Osteocyte (in vitro differentiated cells): ENCODE measurements around the gene GPR39. TPM values are rescaled to one million over a fixed set of nuclear protein-coding genes. Genes with fewer than 3 reads are reported as not detected.

ENCODE experiments used
- DNase-seq: peaks from one replicate; pipeline ENCODE4 v3.0.0; 2021; ENCODE audit warnings: mixed read lengths; ENCODE audit not compliant: unreplicated experiment; ENCODE audit errors: extremely low spot score
- H3K27ac Mint-ChIP-seq: one replicate; pipeline ENCODE4 v1.8.0; 2021; ENCODE audit warnings: mild to moderate bottlenecking, mixed read lengths; ENCODE audit not compliant: unreplicated experiment
- H3K27me3 Mint-ChIP-seq: one replicate; pipeline ENCODE4 v1.8.0; 2021; ENCODE audit warnings: mixed read lengths; ENCODE audit not compliant: unreplicated experiment
- H3K36me3 Mint-ChIP-seq: one replicate; pipeline ENCODE4 v1.8.0; 2021; ENCODE audit warnings: mixed read lengths; ENCODE audit not compliant: unreplicated experiment
- H3K4me1 Mint-ChIP-seq: one replicate; pipeline ENCODE4 v1.8.0; 2021; ENCODE audit warnings: mixed read lengths; ENCODE audit not compliant: unreplicated experiment
- H3K4me3 Mint-ChIP-seq: one replicate; pipeline ENCODE4 v1.8.0; 2021; ENCODE audit warnings: mild to moderate bottlenecking, moderate library complexity, mixed read lengths; ENCODE audit not compliant: unreplicated experiment
- H3K9me3 Mint-ChIP-seq: one replicate; pipeline ENCODE4 v1.8.0; 2021; ENCODE audit warnings: mixed read lengths; ENCODE audit not compliant: unreplicated experiment
- CTCF ChIP-seq: fragments of 200-600 bp; sonication (generic); IDR thresholded peaks from 2 replicates; pipeline ENCODE4 v1.5.0; 2021; ENCODE audit warnings: antibody characterized with exemption, mild to moderate bottlenecking, moderate library complexity
- total RNA-seq: library from RNA; stranded (reverse); gene quantifications from 2 replicates; pipeline ENCODE4 v1.2.1, GENCODE V29; 2021

Gene GPR39
- total RNA-seq, 1 donor from 2014 or later = 0.21 TPM

DNA sequence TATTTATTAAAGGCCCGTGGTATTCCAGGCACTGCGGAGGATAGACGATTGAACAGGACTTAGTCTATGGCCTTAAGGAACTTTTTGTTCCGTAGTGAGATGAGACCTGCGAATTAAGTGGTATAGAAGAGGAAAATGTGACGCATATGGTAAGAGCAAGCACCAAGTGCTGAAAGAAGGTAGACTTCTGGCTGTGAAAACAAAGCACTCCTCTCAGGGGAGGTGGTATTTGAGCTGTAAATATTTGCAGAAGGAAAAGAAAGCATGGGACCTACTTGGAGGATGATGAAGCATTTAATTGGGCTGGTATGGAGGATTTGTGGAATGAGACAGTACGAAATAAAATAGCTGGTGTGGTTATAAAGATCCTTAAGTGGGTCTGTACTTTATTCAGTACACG lies 62.5 kb downstream of the GPR39 start:
- Mint-ChIP-seq H3K36me3 (no peaks in the 10 kb centered on the region), H3K4me3 (no peak overlapping the region), H3K27me3 (no peaks in the 10 kb centered on the region), H3K27ac (no peak overlapping the region), H3K9me3 (peaks cover 9% of the 10 kb centered on the region), H3K4me1 (no peaks in the 10 kb centered on the region)
- no peak for TF ChIP-seq CTCF
- DNase-seq = no peak

DNA sequence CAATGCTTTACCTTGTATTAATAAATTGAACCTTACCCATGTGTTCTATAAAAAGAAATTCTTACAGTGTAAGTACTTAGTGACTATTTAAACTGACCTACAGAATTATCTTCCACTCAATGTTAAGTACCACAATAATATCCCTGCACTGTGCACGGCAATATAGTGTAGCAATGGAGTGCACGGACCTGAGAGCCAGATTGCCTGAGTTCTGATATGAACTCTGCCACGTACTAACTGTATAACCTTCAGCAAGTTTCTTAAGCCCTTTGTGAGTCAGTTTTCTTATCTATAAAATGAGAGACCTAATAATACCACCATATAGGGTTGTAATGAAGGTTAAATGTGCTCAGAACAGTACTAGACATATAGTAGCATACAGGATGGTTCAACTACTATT lies 66.2 kb downstream of the GPR39 start:
- no peak for TF ChIP-seq CTCF
- no peaks in the 10 kb centered on the region for H3K27me3 Mint-ChIP-seq
- H3K9me3 Mint-ChIP-seq = peaks cover 5% of the 10 kb centered on the region
- no peaks in the 10 kb centered on the region for H3K4me1 Mint-ChIP-seq
- H3K27ac Mint-ChIP-seq = no peak overlapping the region
- DNase-seq = no peak
- no peak overlapping the region for H3K4me3 Mint-ChIP-seq
- no peaks in the 10 kb centered on the region for H3K36me3 Mint-ChIP-seq

- H3K36me3 Mint-ChIP-seq = no peaks in the 10 kb centered on the region
- TF ChIP-seq CTCF = no peak
- no peak overlapping the region for H3K27ac Mint-ChIP-seq
- no peak for DNase-seq
- no peaks in the 10 kb centered on the region for H3K9me3 Mint-ChIP-seq
- no peaks in the 10 kb centered on the region for H3K27me3 Mint-ChIP-seq
- H3K4me1 Mint-ChIP-seq = no peaks in the 10 kb centered on the region
- H3K4me3 Mint-ChIP-seq = no peak overlapping the region
Observed at GRCh38 chr2:132484144-132484543, 67.5 kb downstream of the GPR39 start.

DNA sequence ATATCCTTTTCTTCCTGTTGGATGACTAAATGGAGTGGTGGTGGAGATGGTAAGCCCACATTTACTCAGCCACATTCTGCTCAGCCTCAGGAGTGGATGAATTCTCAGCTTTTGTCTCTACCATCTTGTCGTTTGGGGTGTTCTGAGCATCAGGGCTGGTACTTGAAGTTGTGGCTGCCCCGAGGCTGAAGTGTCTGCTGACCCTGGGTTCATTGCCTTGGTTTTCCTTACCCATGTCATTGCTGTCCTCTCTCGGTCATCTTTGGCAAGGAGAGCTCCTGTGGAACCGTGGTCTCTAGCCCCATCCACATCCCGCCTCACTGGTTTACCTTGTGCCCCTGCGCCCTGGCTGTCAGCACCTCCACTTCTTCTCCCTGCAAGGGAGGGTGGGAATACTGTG lies 71.9 kb downstream of the GPR39 start:
- H3K9me3 Mint-ChIP-seq = no peaks in the 10 kb centered on the region
- no peaks in the 10 kb centered on the region for H3K27me3 Mint-ChIP-seq
- no peak for TF ChIP-seq CTCF
- no peak overlapping the region for H3K27ac Mint-ChIP-seq
- H3K4me1 Mint-ChIP-seq = no peaks in the 10 kb centered on the region
- no peaks in the 10 kb centered on the region for H3K36me3 Mint-ChIP-seq
- DNase-seq = no peak
- no peak overlapping the region for H3K4me3 Mint-ChIP-seq

GRCh38 chr2:132489150-132489549 lies 72.5 kb downstream of the GPR39 start:
- Mint-ChIP-seq H3K4me3 (no peak overlapping the region), H3K27me3 (no peaks in the 10 kb centered on the region), H3K27ac (no peak overlapping the region), H3K36me3 (no peaks in the 10 kb centered on the region), H3K4me1 (no peaks in the 10 kb centered on the region), H3K9me3 (no peaks in the 10 kb centered on the region)
- no peak for DNase-seq
- no peak for TF ChIP-seq CTCF
